GM12878 (cell line): ENCODE data around the gene GABARAPL2. TPM values are rescaled to one million over a fixed set of nuclear protein-coding genes. Genes with fewer than 3 reads are reported as not detected.

Experiments
- ATAC-seq: fragments of 200-7000 bp; cut with Tn5 transposase; 3 replicates; pipeline ENCODE4 v1.9.1; 2020; ENCODE audit warnings: mild to moderate bottlenecking, moderate library complexity
- BruUV-seq: library from RNA; stranded (reverse); fragments of 400-500 nt; replicated peaks from 2 replicates; lab custom pipeline; 2021; lab: Mats Ljungman, UMichigan
- CTCF ChIA-PET: fragments of 300-600 bp; sonication (Branson Sonifier 250); formaldehyde crosslinking; extraction: SDS; loops from one replicate; lab custom pipeline; 2021; ENCODE audit warnings: inconsistent platforms; lab: Yijun Ruan, JAX
- POLR2A ChIA-PET: fragments of 350-600 bp; formaldehyde crosslinking; extraction: SDS; loops from one replicate; lab custom pipeline; 2021; ENCODE audit warnings: inconsistent platforms; lab: Charles Lee
- RAD21 ChIA-PET: fragments of 300-600 bp; sonication (Branson Sonifier 250); formaldehyde crosslinking; loops from one replicate; lab custom pipeline; 2023; ENCODE audit warnings: antibody characterized with exemption; ENCODE audit not compliant: unreplicated experiment; lab: Charles Lee
- SMC1A ChIA-PET: fragments of 300-600 bp; sonication (Branson Sonifier 250); formaldehyde crosslinking; loops from one replicate; lab custom pipeline; 2023; ENCODE audit not compliant: unreplicated experiment, uncharacterized antibody; lab: Charles Lee
- DNase-seq: peaks from one replicate; pipeline ENCODE4 v3.0.0-alpha.2; 2011; ENCODE audit warnings: low read depth, low spot score
- FAIRE-seq: peaks from 3 replicates; lab custom pipeline; 2011; peaks lifted over from hg19 to GRCh38; lab: Jason Lieb, UNC
- H2AFZ ChIP-seq: 2 replicates; pipeline ENCODE4 v1.6.0; 2011; ENCODE audit warnings: low read depth, low read length, control low read depth; ENCODE audit not compliant: control insufficient read depth
- H3K27ac ChIP-seq: 2 replicates; pipeline ENCODE4 v1.5.1; 2011; ENCODE audit warnings: control low read depth; ENCODE audit not compliant: control insufficient read depth, insufficient read depth
- H3K27me3 ChIP-seq, 2 experiments: replicated peaks in 1 of 2; 2 replicates each; pipeline versions ENCODE4 v1.6.0 to v1.6.1; 2011; ENCODE audit warnings: low read length in 1 of 2; ENCODE audit not compliant: control insufficient read depth in 2 of 2, insufficient read depth in 2 of 2
- H3K36me3 ChIP-seq, 2 experiments: 2 replicates each; pipeline ENCODE4 v1.5.1; 2011; ENCODE audit warnings: low read length in 1 of 2; ENCODE audit not compliant: control insufficient read depth in 2 of 2, insufficient read depth in 2 of 2
- H3K4me1 ChIP-seq: 2 replicates; pipeline ENCODE4 v1.6.1; 2011; ENCODE audit warnings: mild to moderate bottlenecking, low read length, moderate library complexity, mixed read lengths; ENCODE audit not compliant: control insufficient read depth, insufficient read depth
- H3K4me2 ChIP-seq: 2 replicates; pipeline ENCODE4 v1.6.0; 2011; ENCODE audit warnings: control low read depth; ENCODE audit not compliant: control insufficient read depth, insufficient read depth
- H3K4me3 ChIP-seq: fragments of 200-600 bp; sonication (generic); 2 replicates; pipeline ENCODE4 v1.5.1; 2016
- H3K79me2 ChIP-seq: 2 replicates; pipeline ENCODE4 v1.6.0; 2011; ENCODE audit warnings: low read length; ENCODE audit not compliant: control insufficient read depth, insufficient read depth
- H3K9ac ChIP-seq: 2 replicates; pipeline ENCODE4 v1.8.0; 2011; ENCODE audit warnings: low read length, control low read depth, mixed read lengths; ENCODE audit not compliant: control insufficient read depth, insufficient read depth
- H3K9me3 ChIP-seq: replicated peaks from 3 replicates; pipeline ENCODE4 v1.5.1; 2011; ENCODE audit warnings: mild to moderate bottlenecking, low read length; ENCODE audit not compliant: control insufficient read depth, insufficient read depth
- H4K20me1 ChIP-seq: 2 replicates; pipeline ENCODE4 v1.6.0; 2011; ENCODE audit not compliant: control insufficient read depth, insufficient read depth
- BHLHE40 ChIP-seq, 2 experiments: fragments of 450-650 bp in 1 of 2; IDR thresholded peaks; 2 replicates each; pipeline ENCODE4 v1.6.1; 2011 to 2017; ENCODE audit warnings: low read depth in 2 of 2, borderline replicate concordance in 1 of 2, improper control_type of control experiment in 1 of 2, low read length in 1 of 2, mild to moderate bottlenecking in 1 of 2
- CTCF ChIP-seq, 3 experiments: IDR thresholded peaks in 2 of 3; conservative IDR thresholded peaks in 1 of 3; 2 replicates each; pipeline ENCODE4 v1.5.1; 2011; ENCODE audit warnings: low read depth in 3 of 3, low read length in 3 of 3, mild to moderate bottlenecking in 3 of 3, control low read depth in 2 of 3, moderate library complexity in 2 of 3, inconsistent platforms in 1 of 3, mixed read lengths in 1 of 3; ENCODE audit not compliant: control insufficient read depth in 2 of 3, insufficient read depth in 1 of 3; ENCODE audit errors: extremely low read depth in 1 of 3
- ETV6 ChIP-seq, 2 experiments: fragments of 450-650 bp in 1 of 2; IDR thresholded peaks in 1 of 2; conservative IDR thresholded peaks in 1 of 2; 2 replicates each; pipeline ENCODE4 v1.6.1; 2014; ENCODE audit warnings: antibody characterized with exemption in 1 of 2, borderline replicate concordance in 1 of 2, low read depth in 1 of 2, mild to moderate bottlenecking in 1 of 2, moderate library complexity in 1 of 2
- RUNX3 ChIP-seq: IDR thresholded peaks from 2 replicates; pipeline ENCODE4 v1.6.1; 2012; ENCODE audit warnings: low read length, inconsistent platforms
- SMARCA5 ChIP-seq: fragments of 450-650 bp; IDR thresholded peaks from 2 replicates; pipeline ENCODE4 v1.6.1; 2017; ENCODE audit warnings: mild to moderate bottlenecking
- SP1 ChIP-seq: IDR thresholded peaks from one replicate; pipeline ENCODE4 v1.6.1; 2011; ENCODE audit warnings: low read depth, low read length
- WGBS: methylation state at CpG from one replicate; pipeline ENCODE4 v1.1.6; 2016; ENCODE audit warnings: low lambda C conversion rate; ENCODE audit not compliant: insufficient replicate concordance, insufficient coverage; ENCODE audit errors: missing lambda C conversion rate; 5-methylcytosine and 5-hydroxymethylcytosine counted together
- in situ Hi-C: fragments of 300-500 bp; cut with MboI; formaldehyde crosslinking; loops from 9 replicates; pipeline ENCODE4 v1.14.3; 2018; ENCODE audit warnings: mixed read lengths
- intact Hi-C: fragments of 100-400 bp; cut with micrococcal nuclease; formaldehyde crosslinking; loops from one replicate; pipeline ENCODE4 v1.14.2; 2022; ENCODE audit not compliant: unreplicated experiment
- polyA plus RNA-seq, 11 experiments: library from polyadenylated mRNA; depleted of rRNA in 4 of 11; unstranded in 6 of 11; stranded (reverse) in 5 of 11; fragments of >200 nt; fragmentation: Nextera tagmentation in 4 of 11; fragmentation: Illumina TruSeq in 1 of 11; extraction: Ambion mirVana in 4 of 11; extraction: Trizol in 1 of 11; gene quantifications; 1 replicate in 1 of 11; 2 replicates in 10 of 11; pipeline versions ENCODE4 v1.2.1 to v1.2.3, GENCODE V29; 2011 to 2016; ENCODE audit warnings: inconsistent platforms in 2 of 11, missing spikeins in 2 of 11, low read depth in 1 of 11
- total RNA-seq, 4 experiments: library from RNA; depleted of rRNA in 3 of 4; stranded (reverse); fragments of >200 nt in 3 of 4; fragmentation: Illumina TruSeq in 1 of 4; extraction: Trizol in 1 of 4; gene quantifications; 2 replicates each; pipeline versions ENCODE4 v1.2.1 to v1.2.3, GENCODE V29; 2013 to 2021

GABARAPL2 gene
- total and polyA plus RNA-seq, 10 of the 15 experiments (the other 5 are each of a cell fraction or from before 2014, with no cell fraction given) = 61.9 to 359 (median 128) TPM

- TF ChIP-seq ETV6 (conservative IDR thresholded peaks at IDR 0.05 in 1 of 2, IDR thresholded peaks at IDR 0.05 in 1 of 2; ENCODE audit: borderline replicate concordance in 1 of 2, low read depth in 1 of 2) (peak in 1 of 2 experiments; percentile 52; a peak in 2 of 4 replicates), BHLHE40 (IDR thresholded peaks at IDR 0.05; ENCODE audit: borderline replicate concordance in 1 of 2, low read depth in 2 of 2, low read length in 1 of 2) (no peak), SMARCA5 (peak; percentile 22; the same call in 1 of the 2 replicates), CTCF (IDR thresholded peaks at IDR 0.05 in 2 of 3, conservative IDR thresholded peaks at IDR 0.05 in 1 of 3; ENCODE audit: control insufficient read depth in 2 of 3, extremely low read depth in 1 of 3, insufficient read depth in 1 of 3, low read depth in 3 of 3, low read length in 3 of 3) (peak; percentile 70 to 78 (median 77))
These were observed 15.9 kb upstream of the GABARAPL2 start (continued) for GRCh38 chr16:75550211-75550662.

- no peak overlapping the region for H3K9ac ChIP-seq
- WGBS = 90% methylated on average over 2 of the region's 2 CpGs
- H2AFZ ChIP-seq = no peak overlapping the region
- RAD21 ChIA-PET = interaction anchor here (1.1 to 2.3 kb wide), 3 partner anchors 21 to 69 kb away, joined by 3 to 10 read pairs (median 10); no protein-coding TSS in a partner anchor
- no peaks in the 10 kb centered on the region for H3K79me2 ChIP-seq
- TF ChIP-seq SP1 = no peak
- no peak for TF ChIP-seq RUNX3
- CTCF ChIA-PET = interaction anchor here (0.6 to 4.7 kb wide), 8 partner anchors 12 to 211 kb away, joined by 3 to 53 read pairs (median 6); partner anchors contain the start of genes ADAT1 and GABARAPL2
- SMC1A ChIA-PET = interaction anchor here (0.7 to 6.3 kb wide), 5 partner anchors 8 to 24 kb away, joined by 3 to 40 read pairs (median 9); partner anchors contain the start of gene GABARAPL2
- POLR2A ChIA-PET = interaction anchor here (0.5 to 8.1 kb wide), 3 partner anchors 12 to 16 kb away, joined by 3 to 72 read pairs (median 4); partner anchors contain the start of gene GABARAPL2
- H3K27ac ChIP-seq = no peak overlapping the region
- no peak for DNase-seq
- H3K9me3 ChIP-seq = no peaks in the 10 kb centered on the region
- no peak for FAIRE-seq
- no peaks in the 10 kb centered on the region for H4K20me1 ChIP-seq
- no peaks in the 10 kb centered on the region for H3K27me3 ChIP-seq
- peaks cover 12% of the 10 kb centered on the region for H3K4me1 ChIP-seq
- no peak overlapping the region for H3K4me2 ChIP-seq
- ATAC-seq = no peak
- no peak overlapping the region for H3K4me3 ChIP-seq
- in situ Hi-C loops = no loop called here
- H3K36me3 ChIP-seq = no peaks in the 10 kb centered on the region
- intact Hi-C loops = loop anchor here (5.0 kb wide), 1 partner anchor 91 kb away; the partner anchor contains the start of gene TMEM170A
- BruUV-seq = TSS peak; percentile 34
These were observed 13.2 kb upstream of the GABARAPL2 start for GRCh38 chr16:75552951-75553350.
